Endothelial cell of umbilical vein (primary cell): Measurements from ENCODE around the gene SCN5A. TPM values are rescaled to one million over a fixed set of nuclear protein-coding genes. Genes with fewer than 3 reads are reported as not detected.

Experiments
- BruUV-seq: library from RNA; stranded (reverse); fragments of 400-500 nt; replicated peaks from 2 replicates; lab custom pipeline; 2021; lab: Mats Ljungman, UMichigan
- CTCF ChIA-PET: fragments of 300-600, 350-600 bp; sonication (Branson Sonifier 250); formaldehyde crosslinking; loops from one replicate; lab custom pipeline; 2021; ENCODE audit warnings: antibody characterized with exemption, inconsistent platforms; lab: Charles Lee
- POLR2A ChIA-PET: fragments of 300-600, 350-600 bp; sonication (Branson Sonifier 250); formaldehyde crosslinking; loops from one replicate; lab custom pipeline; 2021; ENCODE audit warnings: antibody characterized with exemption, inconsistent platforms; lab: Charles Lee
- DNase-seq: peaks from one replicate; pipeline ENCODE4 v3.0.0-alpha.2; 2011; ENCODE audit warnings: low read depth, low spot score
- FAIRE-seq: peaks from 2 replicates; lab custom pipeline; 2011; peaks lifted over from hg19 to GRCh38; lab: Jason Lieb, UNC
- H2AFZ ChIP-seq: 2 replicates; pipeline ENCODE4 v1.6.0; 2012; ENCODE audit warnings: low read depth, low read length, control low read depth, inconsistent platforms
- H3K27ac ChIP-seq: 2 replicates; pipeline ENCODE4 v1.5.1; 2011; ENCODE audit warnings: low read depth, mild to moderate bottlenecking, control low read depth, low read length, moderate library complexity; ENCODE audit not compliant: insufficient read depth
- H3K27me3 ChIP-seq, 2 experiments: 2 replicates each; pipeline versions ENCODE4 v1.6.0 to v1.6.1; 2011; ENCODE audit warnings: low read length in 2 of 2, mixed read lengths in 1 of 2; ENCODE audit not compliant: control insufficient read depth in 2 of 2, insufficient read depth in 2 of 2
- H3K36me3 ChIP-seq, 2 experiments: 2 replicates in 1 of 2; 3 replicates in 1 of 2; pipeline ENCODE4 v1.5.1; 2011; ENCODE audit warnings: low read length in 2 of 2, mild to moderate bottlenecking in 1 of 2, moderate library complexity in 1 of 2; ENCODE audit not compliant: control insufficient read depth in 2 of 2, insufficient read depth in 2 of 2; ENCODE audit errors: extremely low read depth in 1 of 2
- H3K4me1 ChIP-seq: 3 replicates; pipeline ENCODE4 v1.5.1; 2011; ENCODE audit warnings: mild to moderate bottlenecking, low read length; ENCODE audit not compliant: control insufficient read depth, insufficient read depth; ENCODE audit errors: extremely low read depth
- H3K4me2 ChIP-seq: 2 replicates; pipeline ENCODE4 v1.6.1; 2011; ENCODE audit warnings: low read length, control low read depth, mixed read lengths; ENCODE audit not compliant: insufficient read depth
- H3K4me3 ChIP-seq, 3 experiments: fragments of 200-600 bp in 1 of 3; sonication (generic), shearing (Covaris generic) in 1 of 3; replicated peaks in 1 of 3; 2 replicates each; pipeline ENCODE4 v1.5.1; 2011 to 2016; ENCODE audit warnings: control low read depth in 3 of 3, low read length in 3 of 3, mild to moderate bottlenecking in 2 of 3, inconsistent platforms in 1 of 3, low read depth in 1 of 3, moderate library complexity in 1 of 3; ENCODE audit not compliant: insufficient read depth in 1 of 3
- H3K79me2 ChIP-seq: 2 replicates; pipeline ENCODE4 v1.6.0; 2012; ENCODE audit warnings: low read length, inconsistent platforms; ENCODE audit not compliant: control insufficient read depth, insufficient read depth
- H3K9ac ChIP-seq: replicated peaks from 2 replicates; pipeline ENCODE3; 2011; ENCODE audit warnings: low read length, control low read depth; ENCODE audit not compliant: insufficient read depth; ENCODE audit errors: extremely low read depth
- H3K9me1 ChIP-seq: replicated peaks from 3 replicates; pipeline ENCODE4 v1.6.0; 2011; ENCODE audit warnings: mild to moderate bottlenecking, low read length; ENCODE audit not compliant: control insufficient read depth, insufficient read depth; ENCODE audit errors: extremely low read depth
- H3K9me3 ChIP-seq: replicated peaks from 2 replicates; pipeline ENCODE4 v1.5.1; 2012; ENCODE audit warnings: low read length, inconsistent platforms; ENCODE audit not compliant: control insufficient read depth, insufficient read depth
- H4K20me1 ChIP-seq: replicated peaks from 2 replicates; pipeline ENCODE3; 2011; ENCODE audit warnings: mild to moderate bottlenecking, low read length; ENCODE audit not compliant: control insufficient read depth, insufficient read depth; ENCODE audit errors: extremely low read depth
- CTCF ChIP-seq, 2 donors: IDR thresholded peaks; 1 replicate in 1 of 2; 2 replicates in 1 of 2; pipeline ENCODE4 v1.5.1; 2011; ENCODE audit warnings: low read length in 2 of 2, mild to moderate bottlenecking in 2 of 2, moderate library complexity in 2 of 2, control low read depth in 1 of 2, inconsistent platforms in 1 of 2, low read depth in 1 of 2; ENCODE audit not compliant: insufficient read depth in 1 of 2; ENCODE audit errors: extremely low read depth in 1 of 2
- EZH2 ChIP-seq: IDR thresholded peaks from 2 replicates; pipeline ENCODE4 v1.6.1; 2012; ENCODE audit warnings: borderline replicate concordance, low read depth, mild to moderate bottlenecking, moderate library complexity, low read length, inconsistent platforms; ENCODE audit not compliant: severe bottlenecking
- FOS ChIP-seq: IDR thresholded peaks from 2 replicates; pipeline ENCODE4 v1.6.1; 2011; ENCODE audit warnings: mild to moderate bottlenecking, low read length, moderate library complexity, borderline replicate concordance; ENCODE audit not compliant: insufficient read depth
- GATA2 ChIP-seq: IDR thresholded peaks from 2 replicates; pipeline ENCODE4 v1.7.0; 2011; ENCODE audit warnings: low read depth, mild to moderate bottlenecking, moderate library complexity, mixed read lengths, low read length; ENCODE audit not compliant: insufficient read length, insufficient read depth
- JUN ChIP-seq: IDR thresholded peaks from 2 replicates; pipeline ENCODE4 v1.6.1; 2011; ENCODE audit warnings: borderline replicate concordance, low read depth; ENCODE audit not compliant: insufficient read length, insufficient read depth
- MAX ChIP-seq: IDR thresholded peaks from 2 replicates; pipeline ENCODE4 v1.6.1; 2011; ENCODE audit not compliant: insufficient read depth, insufficient read length
- MYC ChIP-seq: IDR thresholded peaks from one replicate; pipeline ENCODE4 v1.6.1; 2011; ENCODE audit warnings: mild to moderate bottlenecking, low read depth, low read length
- POLR2A ChIP-seq: IDR thresholded peaks from 2 replicates; pipeline ENCODE4 v1.6.1; 2012; ENCODE audit warnings: low read depth, mild to moderate bottlenecking, control low read depth, low read length
- POLR2AphosphoS5 ChIP-seq: IDR thresholded peaks from 2 replicates; pipeline ENCODE4 v1.6.1; 2012; ENCODE audit warnings: low read depth, mild to moderate bottlenecking, control low read depth, low read length, moderate library complexity; ENCODE audit not compliant: insufficient read depth
- dilution Hi-C: fragments of 300-500 bp; cut with MboI; formaldehyde crosslinking; loops from one replicate; pipeline ENCODE4 v1.15.0; 2019; ENCODE audit warnings: low sequenced_read_pairs; ENCODE audit not compliant: extremely low pct_ligation_motif_present
- intact Hi-C: fragments of 100-400 bp; cut with micrococcal nuclease; formaldehyde crosslinking; loops from one replicate; pipeline ENCODE4 v1.10.0; 2022
- polyA plus RNA-seq, 4 experiments: library from polyadenylated mRNA; depleted of rRNA in 3 of 4; stranded (reverse) in 3 of 4; unstranded in 1 of 4; fragments of >200 nt; gene quantifications; 2 replicates each; pipeline versions ENCODE4 v1.2.1 to v1.2.3, GENCODE V29; 2011 to 2012; ENCODE audit warnings: missing spikeins in 1 of 4
- total RNA-seq: library from RNA; stranded (reverse); gene quantifications from 2 replicates; pipeline ENCODE4 v1.2.3, GENCODE V29; 2021

SCN5A gene
- total and polyA plus RNA-seq, 2 donors (not counting 3 experiments of a cell fraction or from before 2014, with no cell fraction given) = 2.7 to 20.0 TPM

- H3K9me1 ChIP-seq = no peaks in the 10 kb centered on the region
- no peaks in the 10 kb centered on the region for H3K79me2 ChIP-seq
- peaks cover 3 to 12% of the 10 kb centered on the region in 2 experiments for H3K36me3 ChIP-seq
- FAIRE-seq = peak; percentile 42
- CTCF ChIA-PET = interaction anchor here (1.0 kb wide), 1 partner anchor 10 kb away, joined by 8 read pairs; no protein-coding TSS in a partner anchor
- H3K9ac ChIP-seq = no peak overlapping the region
- H3K4me2 ChIP-seq = no peak overlapping the region
- no peaks in the 10 kb centered on the region for H3K27me3 ChIP-seq
- dilution Hi-C loops (no loop called here), intact Hi-C loops (no loop called here)
- POLR2A ChIA-PET = no interaction called here
- TF ChIP-seq FOS = no peak
- TF ChIP-seq GATA2 = no peak
- no peak for TF ChIP-seq CTCF (IDR thresholded peaks at IDR 0.05; ENCODE audit: extremely low read depth in 1 of 2, insufficient read depth in 1 of 2, low read depth in 1 of 2, low read length in 2 of 2)
- no peak for TF ChIP-seq POLR2A
- no peak for TF ChIP-seq MYC
- TF ChIP-seq MAX = no peak
- no peak for TF ChIP-seq JUN
- TF ChIP-seq POLR2AphosphoS5 = no peak
- TF ChIP-seq EZH2 = no peak
- H3K4me3 ChIP-seq = no peak overlapping the region
- no peaks in the 10 kb centered on the region for H3K4me1 ChIP-seq
- no peaks in the 10 kb centered on the region for H3K9me3 ChIP-seq
- no TSS peak for BruUV-seq
- no peak overlapping the region for H2AFZ ChIP-seq
- H3K27ac ChIP-seq = no peak overlapping the region
- H4K20me1 ChIP-seq = no peaks in the 10 kb centered on the region
- DNase-seq = no peak
Measured at GRCh38 chr3:38511546-38511945, 137.9 kb downstream of the SCN5A start.
